GM18511 (cell line): ENCODE data around the gene PTOV1.

Source experiments
- ATAC-seq: cut with Tn5 transposase; IDR thresholded peaks from one replicate; pipeline ENCODE4 v1.9.1; 2021; ENCODE audit warnings: mild to moderate bottlenecking, moderate library complexity; ENCODE audit not compliant: unreplicated experiment

The PTOV1 gene

DNA sequence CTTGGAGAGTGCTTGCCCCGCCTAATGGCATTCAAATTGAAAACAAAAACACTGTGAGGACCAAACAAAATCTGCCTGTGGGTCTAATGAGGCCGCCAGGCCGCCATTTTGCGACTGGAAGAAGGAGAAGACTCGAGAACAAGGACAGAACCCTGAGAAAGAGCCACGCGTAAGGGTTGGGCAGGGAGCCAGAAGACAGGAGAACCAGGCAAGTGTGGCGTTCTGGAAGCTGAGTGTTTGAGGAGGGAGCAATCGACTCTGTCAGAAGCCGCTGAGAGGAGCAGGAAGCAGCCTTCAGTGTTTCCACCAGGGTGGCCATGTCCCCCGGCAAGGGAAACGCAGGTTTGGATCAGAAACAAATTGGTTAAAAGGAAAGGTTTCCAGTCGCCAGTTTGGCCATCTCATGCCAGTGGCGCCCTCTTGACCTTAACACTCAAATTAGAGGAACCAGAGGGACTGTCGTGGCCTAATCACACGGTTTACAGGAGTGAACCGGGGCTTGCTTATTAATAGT is 10.2 kb upstream of the PTOV1 start:
- no peak for ATAC-seq

DNA sequence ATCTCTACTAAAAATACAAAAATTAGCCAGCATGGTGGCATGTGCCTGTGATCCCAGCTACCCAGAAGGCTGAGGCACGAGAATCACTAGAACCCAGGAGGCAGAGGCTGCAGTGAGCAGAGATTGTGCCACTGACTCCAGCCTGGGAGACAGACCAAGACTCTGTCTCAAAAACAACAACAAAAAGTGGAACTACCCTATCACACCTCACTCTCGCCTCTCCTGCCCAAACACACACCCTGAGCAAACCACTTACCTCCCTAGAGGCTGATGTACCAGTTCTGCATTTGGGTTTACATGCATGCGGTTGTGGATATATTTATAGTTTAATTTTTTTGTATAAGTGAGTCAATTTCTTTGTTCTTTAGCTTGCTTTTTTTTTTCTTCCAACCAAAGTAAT is 7.7 kb upstream of the PTOV1 start:
- ATAC-seq, result no peak

DNA sequence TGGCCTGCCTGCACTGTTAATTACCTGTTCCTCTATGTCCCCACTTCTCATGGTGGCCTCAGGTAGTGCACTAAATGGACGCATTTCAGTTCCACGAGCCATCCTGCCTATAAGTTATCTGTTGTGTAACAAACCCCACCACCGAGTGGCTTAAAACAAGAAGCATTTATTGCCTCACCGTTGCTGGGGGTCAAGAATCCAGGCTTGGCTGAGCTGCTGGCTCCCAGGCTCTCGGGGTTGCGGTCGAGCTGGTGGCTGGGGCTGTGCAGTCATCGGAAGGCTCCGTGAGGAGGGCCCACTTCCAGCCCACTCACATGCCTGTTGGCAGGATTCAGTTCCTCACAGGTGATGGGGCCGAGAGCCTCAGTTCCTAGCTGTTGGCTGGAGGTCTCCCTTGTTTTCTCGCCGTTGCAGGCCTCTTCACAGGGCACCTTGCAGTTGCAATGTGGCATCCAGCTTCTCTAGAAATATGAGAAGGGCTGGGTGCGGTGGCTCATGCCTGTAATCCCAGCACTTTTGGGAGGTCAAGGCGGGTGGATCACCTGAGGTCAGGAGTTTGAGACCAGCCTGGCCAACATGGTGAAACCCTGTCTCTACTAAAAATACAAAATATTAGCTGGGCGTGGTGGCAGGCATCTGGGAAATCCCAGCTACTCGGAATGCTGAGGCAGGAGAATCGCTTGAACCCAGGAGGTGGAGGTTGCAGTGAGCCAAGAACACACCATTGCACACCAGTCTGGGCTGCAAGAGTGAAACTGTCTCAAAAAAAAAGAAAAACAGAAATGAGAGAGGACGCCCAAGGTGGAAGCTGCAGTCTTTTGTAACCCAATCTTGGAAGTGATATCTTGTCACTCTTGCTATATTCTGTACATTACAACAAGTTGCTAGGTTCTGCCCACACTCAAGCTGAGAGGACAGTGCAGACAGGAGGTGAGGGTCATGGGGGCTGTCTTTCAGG is 6.5 kb upstream of the PTOV1 start:
- ATAC-seq, result no peak

DNA sequence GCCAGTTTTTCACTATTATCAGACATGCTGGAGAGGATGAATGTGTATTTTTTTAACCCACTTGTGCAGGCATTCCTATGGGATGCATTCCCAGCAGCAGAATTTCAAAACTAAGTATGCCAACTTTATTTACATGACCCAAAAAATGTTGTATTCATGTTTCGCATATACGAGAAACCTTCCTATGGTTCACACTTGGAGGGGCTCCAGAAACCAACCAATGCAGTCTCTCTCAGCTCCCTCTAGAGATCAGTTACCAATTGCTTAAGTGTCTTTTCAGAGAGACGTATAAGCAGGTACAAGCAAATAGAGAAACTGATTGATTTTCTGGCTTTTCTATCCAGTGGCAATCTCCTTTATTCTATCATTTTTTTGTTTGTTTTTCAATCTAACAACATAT is 5.5 kb upstream of the PTOV1 start:
- no peak for ATAC-seq

DNA sequence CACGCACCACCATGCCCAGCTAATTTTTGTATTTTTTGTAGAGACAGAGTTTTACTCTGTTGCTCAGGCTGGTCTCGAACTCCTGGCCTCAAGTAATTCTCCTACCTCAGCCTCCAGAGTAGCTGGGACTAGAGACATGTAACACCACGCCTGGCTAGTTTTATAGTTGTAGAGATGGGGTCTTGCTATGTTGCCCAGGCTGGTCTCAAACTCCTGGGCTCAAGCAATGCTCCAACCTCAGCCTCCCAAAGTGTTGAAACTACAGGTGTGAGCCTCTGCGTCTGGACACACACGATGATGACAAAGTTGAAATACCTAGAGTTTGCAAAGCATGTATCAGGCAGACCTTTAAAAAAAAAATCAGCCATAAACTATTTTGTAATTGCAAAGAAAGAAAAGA is 4.6 kb upstream of the PTOV1 start:
- no peak for ATAC-seq

DNA sequence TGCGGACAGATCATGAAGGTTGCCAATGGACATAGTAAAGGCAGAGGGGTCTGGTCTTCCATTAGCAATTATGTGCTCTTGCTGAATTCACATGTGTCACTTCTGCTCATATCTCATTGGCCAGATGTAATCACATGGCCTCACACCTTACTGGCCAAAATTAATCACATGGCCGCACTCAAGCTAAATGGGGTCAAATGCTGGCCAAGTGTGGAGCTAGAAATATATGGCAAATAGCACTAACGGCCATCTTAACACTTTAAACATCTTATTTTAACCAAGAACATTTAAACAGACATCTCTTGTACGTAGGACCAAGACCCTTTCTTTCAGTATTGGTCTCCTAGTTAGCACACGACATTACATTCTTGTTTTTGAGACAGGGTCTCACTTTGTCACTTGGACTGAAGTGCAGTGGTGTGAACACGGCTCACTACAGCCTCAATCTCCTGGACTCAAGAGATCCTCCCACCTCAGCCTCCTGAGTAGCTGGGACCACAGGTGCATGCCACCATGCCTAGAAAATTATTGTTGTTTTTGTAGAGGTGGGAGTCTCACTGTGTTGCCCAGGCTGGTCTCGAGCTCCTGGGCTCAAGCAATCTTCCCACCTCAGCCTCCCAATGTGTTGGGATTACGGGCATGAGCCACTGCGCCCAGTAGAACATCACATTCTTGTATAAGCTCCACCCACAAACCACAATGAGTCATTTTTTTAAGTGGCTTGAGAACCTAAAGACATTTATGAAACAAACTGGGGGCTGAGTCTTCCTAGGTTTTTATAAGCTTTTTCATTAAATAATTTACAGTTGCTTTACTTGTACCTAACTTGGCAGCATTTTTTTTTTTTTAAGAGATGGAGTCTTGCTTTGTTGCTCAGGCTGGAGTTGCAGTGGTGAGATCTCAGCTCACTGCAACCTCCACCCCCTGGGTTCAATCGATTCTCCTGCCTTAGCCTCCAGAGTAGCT is 2.9 kb upstream of the PTOV1 start:
- no peak for ATAC-seq

DNA sequence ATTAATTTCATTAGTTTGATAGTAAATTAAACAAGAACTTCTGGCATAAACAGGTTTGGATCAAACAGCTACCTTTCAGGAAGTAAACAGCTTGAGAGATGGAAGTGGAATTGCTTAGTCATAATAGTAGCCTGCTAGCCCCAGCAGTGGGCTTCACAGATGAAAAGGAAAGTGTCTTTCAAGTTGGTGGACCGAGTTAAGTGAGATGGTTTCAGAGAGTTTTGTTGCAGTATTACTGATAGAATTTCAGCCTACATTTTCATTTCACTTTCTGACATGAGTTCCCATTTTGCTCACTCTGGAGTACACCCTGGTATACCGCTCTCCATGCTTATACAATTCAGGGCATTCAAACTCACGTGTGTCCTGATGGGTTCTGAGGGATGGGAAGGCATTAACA is 2.0 kb upstream of the PTOV1 start:
- no peak for ATAC-seq

DNA sequence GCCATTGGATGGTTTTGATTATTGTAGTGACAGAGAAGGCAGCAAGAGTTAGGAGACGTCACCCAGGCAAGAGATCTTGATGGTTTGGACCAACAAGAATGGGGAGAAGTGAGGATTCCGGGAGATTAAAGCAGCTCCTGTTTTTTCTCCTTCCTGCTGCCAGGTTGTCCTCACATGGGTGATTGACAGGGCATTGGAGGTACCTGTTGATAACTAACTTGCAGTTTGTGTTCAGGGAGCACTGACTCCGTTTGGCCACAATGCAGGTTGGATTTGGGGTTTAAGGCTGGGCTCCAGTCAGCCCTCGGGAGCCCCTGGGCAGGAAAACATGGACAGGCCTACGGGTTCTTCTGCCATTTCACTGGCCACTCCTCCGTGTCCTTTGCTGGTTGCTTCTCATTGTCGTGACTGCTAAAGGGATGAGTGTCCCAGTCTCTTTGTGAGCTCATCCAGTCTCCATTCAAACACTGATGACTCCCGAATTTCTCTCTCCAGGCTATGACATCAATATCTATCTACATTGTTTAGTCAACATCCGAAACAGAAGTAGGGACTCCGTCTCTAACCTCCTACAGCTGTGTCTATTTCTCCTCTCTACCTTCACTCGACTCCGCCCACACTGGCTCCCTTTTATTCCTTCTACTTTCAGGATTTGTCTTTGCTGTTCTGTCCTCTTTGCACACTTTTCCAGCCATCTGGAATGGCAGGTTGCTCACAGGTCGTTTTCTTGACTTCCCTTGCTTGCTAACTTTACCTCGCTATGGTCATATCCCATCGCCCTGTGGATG is 1.3 kb upstream of the PTOV1 start:
- no peak for ATAC-seq

DNA sequence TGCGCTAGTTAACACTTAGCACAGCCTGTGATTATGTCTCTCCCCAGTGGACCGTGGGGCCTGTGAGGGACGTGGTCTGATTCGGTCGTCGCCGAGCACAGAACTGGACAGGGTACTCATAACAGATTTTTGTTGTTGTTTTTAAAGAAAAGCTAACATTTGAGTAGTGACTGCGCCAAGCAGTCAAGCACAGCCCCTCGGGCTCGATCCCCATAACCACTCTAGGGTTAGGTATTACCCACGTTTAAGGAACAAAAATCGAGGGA is 805 bp upstream of the PTOV1 start:
- no peak for ATAC-seq

DNA sequence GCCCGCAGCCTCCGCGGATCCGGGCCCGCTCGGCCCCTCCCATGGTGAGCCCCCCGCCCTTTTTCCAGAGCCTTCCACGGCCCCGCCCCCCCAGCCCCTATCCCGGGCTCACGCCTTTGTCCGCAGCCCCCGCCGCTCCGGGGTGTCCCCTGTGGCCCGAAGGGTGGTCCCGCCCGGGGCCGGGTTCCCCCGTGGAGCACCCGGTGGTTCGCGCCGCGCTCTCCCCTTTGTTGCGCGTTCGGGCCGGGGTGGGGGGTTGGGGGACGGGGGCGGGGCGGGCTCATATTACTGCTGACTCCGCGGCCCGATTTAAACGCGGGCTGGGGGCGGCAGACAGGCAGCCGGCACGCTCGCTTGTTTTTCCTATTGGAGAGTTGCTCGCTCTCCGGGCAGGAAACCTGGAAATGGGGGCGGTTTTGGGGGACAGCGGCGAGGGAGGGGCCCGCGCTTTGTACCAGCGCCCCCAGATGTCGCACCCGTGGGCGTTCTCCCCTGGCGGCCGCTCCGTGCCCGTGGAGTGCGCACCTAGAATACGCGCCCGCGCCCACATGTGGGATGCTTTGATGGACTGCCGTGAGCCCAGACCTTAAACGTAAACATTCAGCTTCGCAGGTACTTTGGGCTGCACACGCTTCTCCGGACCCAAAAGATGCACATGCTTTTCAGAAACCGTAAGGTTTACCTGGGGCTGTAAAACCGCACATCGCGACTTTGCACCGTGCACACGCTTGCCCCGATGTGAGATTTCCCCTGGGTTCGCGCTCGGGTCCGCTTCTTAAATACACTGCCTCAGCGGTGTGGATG is 699 bp downstream of the PTOV1 start:
- ATAC-seq, result no peak

DNA sequence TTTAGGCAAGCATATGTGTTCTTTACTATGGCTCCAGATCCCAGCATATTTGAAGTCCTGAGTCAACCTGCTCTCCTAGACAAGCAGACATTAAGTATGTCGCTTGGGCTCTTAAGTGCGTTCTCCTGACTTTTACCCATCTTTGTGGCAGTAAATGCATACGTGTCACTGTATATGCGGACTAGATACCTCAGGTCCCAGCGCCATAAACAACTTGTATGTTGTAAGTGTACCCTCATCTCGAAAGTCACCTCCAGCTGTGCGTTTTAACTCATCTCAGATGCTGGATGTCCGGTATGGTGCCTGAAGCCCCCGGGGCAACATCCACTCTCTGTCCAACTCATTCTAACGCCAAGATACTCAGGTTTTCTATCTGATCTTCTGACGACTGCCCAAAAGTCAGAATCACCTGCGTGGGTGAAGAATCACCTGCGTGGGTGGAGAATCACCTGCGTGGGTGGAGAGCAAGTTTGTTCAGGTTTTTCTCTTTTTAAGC is 1.7 kb downstream of the PTOV1 start:
- no peak for ATAC-seq

DNA sequence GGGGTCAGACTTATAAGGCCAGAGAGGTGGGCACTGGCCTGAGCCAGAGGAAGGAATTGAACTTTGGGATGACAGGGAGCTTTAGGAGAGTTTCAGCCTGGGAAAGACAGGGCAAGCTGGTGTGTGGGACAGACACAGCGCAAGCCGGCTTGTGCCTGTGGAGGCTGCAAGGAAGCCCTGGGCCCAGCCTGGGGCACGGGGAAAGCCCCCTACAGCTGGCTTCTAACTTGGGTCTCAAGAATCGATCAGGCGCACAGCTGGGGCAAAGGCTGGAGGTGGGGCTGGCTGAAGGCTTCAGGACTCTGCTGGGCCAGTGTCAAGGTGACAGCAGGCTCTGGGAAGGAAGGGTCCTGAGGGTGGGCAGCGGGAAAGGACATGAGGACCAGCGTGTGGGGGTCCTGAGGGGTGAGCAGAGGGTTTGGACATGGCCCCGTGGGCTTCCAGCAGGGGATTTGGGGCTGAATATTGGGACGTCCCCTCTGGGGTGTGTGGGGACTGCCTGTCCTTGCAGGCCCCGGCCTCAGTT is 3.0 kb downstream of the PTOV1 start:
- no peak for ATAC-seq

DNA sequence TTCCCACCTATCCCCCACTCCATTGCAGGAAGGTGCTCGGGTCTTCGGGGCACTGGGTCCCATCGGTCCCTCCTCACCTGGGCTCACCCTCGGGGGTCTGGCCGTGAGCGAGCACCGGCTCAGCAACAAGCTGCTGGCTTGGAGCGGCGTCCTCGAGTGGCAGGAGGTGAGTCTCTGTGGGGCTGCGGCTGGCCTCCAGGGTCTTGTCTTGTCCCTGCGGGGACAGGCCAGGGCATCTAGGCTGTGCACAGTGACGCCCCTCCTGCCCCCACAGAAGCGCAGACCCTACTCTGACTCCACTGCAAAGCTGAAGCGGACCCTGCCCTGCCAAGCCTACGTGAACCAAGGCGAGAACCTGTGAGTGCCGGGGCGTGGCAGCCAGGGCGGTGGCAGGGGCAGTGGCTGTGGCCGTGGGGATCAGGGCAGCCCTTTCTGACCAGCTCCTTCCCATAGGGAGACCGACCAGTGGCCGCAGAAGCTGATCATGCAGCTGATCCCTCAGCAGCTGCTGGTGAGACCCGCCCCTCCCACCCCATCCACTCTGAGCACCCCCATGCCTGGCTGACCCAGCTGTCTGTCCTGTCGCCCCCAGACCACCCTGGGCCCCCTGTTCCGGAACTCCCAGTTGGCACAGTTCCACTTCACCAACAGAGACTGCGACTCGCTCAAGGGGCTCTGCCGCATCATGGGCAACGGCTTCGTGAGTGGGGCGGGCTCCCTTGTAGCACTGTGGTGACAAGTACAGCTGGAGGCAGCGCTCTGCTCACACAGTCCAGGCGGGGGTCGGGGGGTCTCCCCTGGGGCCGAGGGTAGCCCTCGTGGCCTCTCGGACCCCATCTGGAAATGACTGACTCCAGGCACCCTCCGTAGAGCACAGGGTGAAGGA is 3.7 kb downstream of the PTOV1 start:
- no peak for ATAC-seq

DNA sequence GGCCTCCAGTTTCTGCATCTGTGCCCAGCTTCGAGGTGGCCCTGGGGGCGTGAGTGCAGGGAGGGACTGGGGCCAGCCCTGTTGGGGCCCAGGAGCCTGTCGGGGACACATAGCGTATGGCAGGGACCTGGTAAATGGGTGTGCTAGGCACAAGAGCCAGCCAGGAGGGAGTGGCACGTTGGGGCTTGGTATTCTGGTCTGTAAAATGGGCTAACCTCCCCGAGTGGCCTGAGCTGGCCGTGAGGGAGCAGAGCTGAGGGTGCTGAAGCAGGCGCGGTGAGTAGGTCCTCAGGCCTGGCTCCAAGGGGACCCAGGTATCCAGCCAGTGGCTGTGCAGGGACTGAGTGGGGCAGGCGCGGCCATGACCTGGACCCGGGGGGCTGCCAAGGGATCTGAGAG is 4.3 kb downstream of the PTOV1 start:
- ATAC-seq, result no peak

DNA sequence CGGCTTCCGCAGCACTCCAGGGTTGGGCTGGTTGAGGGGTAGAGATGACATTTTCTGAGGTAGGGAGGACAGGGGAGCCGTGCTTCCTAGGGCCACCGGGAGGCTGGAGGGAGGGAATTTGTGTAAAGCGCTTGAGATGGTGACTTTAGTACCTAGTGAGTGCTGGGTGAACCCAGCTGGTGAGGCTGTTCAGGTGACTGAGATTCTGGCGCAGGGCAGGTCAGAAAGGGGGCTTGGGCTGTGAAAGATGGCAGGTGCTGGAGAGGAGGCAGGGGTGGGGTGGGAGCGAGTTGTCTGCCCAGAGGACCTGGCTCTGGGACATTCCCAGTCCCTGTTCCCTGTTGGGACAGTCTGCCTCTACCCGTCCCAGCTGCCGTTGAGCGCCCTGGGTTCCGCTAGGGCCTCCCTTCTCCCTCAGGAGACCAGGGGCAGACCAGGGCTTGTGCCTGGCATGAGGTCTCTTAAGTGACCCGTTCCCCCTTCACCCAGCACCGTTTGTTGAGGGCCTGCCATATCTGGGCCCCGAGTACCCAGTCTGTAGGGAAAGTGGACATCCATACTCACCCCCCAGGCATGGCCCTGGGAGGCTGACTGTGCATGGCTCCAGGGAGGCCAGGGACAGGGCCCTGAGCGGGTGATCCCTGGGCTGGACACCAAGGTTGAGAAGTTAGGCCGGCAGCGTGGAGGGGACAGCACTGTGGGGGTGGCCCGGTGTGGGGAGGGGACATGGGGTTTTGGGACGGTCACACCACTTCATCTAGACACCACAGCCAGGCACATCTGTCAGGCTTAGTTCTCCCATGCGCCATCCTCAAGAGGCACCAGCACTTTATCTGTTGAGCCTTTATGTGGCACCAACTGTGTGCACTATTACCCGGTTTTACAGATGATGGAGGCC is 5.0 kb downstream of the PTOV1 start:
- ATAC-seq, result no peak

DNA sequence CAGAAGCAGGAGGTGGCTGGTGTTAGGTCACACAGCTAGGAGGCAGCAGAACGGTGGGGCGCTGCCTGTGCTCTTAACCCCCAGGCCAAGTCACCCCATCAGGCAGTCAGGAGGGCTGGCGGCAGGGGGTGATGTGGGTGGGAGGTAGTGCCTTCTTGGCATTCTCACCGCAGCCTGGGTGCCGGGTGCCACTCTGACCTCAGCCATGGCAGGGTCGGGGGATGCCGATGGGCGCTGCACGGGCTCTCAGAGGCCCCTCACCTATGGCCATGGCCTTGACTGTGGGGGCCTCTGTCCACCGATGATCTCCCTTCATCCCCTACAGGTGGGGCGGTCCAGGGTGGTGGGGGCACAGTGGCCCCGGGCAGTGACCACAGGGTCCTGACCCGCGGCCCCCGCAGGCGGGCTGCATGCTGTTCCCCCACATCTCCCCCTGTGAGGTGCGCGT is 5.6 kb downstream of the PTOV1 start:
- no peak for ATAC-seq

DNA sequence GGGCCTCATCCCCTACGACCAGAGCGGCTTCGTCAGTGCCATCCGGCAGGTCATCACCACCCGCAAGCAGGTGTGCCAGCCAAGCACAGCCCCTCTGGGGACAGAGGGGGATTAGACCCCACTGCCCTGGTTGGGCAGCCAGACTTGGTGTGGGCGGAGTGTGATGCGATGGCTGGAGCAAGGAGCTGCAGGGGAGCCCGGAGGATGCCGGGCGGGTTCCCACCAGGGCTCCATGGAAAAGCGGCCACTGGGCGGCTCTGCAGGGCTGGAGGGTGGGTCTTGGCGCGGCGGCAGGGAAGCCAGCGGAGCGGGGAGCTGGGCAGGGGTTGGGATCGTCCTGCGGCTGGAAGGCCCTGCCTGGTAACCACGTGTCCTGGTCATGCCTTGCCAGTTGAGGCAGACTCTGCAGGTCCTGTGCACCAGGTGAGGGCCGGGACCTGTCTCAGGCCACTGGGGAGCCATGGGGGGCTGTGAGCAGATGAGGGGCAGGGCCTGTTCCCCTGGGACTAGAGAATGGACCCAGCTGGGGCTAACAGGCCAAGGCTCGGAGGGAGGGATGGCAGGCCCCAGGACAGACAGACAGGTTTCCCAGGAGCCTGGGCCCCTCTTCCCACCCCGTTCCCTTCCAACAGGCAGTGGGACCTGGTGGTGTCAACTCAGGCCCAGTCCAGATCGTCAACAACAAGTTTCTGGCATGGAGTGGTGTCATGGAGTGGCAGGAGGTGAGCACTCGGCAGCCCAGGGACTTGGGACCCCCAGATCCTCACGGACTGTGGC is 6.3 kb downstream of the PTOV1 start:
- no peak for ATAC-seq
